ENCODE data around the gene UMODL1. TPM values are rescaled to one million over a fixed set of nuclear protein-coding genes. Genes with fewer than 3 reads are reported as not detected.

Gene UMODL1
- total RNA-seq, 4 donors from 2014 or later, result not detected

DNA sequence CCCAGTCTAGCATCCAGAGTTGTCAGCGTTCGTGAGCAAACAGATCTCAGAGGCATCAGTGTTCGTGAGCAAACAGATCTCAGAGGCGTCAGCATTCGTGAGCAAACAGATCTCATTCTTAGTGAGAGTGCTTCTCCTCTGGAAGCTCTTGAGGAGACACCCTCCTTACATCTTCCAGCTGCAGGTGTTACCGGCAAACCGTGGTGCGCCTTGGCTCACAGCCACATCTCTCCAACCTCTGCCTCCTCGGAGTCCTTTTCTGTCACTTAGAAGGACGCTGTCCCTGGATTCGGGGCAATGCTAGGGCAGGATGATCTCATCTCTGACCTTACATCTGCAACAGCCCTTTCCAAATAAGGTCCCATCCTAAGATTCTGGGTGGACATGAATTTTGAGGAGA is 14.6 kb upstream of the UMODL1 start:
- no peak for DNase-seq (ENCODE audit: low spot score in 2 of 2)
- Histone ChIP-seq H3K36me3 (no peaks in the 10 kb centered on the region), H3K4me3 (no peak overlapping the region), H3K9me3 (no peaks in the 10 kb centered on the region), H3K27me3 (peaks cover 0 to 10% of the 10 kb centered on the region in 2 donors), H3K27ac (no peak overlapping the region), H3K4me1 (peaks cover 0 to 19% (median 4%) of the 10 kb centered on the region in 4 donors)
- WGBS, 2 donors, result 69 to 74% methylated on average over 11 of the region's 11 CpGs
- no peak for TF ChIP-seq POLR2A (IDR thresholded peaks at IDR 0.05)
- no peak for TF ChIP-seq EP300 (IDR thresholded peaks at IDR 0.05)

DNA sequence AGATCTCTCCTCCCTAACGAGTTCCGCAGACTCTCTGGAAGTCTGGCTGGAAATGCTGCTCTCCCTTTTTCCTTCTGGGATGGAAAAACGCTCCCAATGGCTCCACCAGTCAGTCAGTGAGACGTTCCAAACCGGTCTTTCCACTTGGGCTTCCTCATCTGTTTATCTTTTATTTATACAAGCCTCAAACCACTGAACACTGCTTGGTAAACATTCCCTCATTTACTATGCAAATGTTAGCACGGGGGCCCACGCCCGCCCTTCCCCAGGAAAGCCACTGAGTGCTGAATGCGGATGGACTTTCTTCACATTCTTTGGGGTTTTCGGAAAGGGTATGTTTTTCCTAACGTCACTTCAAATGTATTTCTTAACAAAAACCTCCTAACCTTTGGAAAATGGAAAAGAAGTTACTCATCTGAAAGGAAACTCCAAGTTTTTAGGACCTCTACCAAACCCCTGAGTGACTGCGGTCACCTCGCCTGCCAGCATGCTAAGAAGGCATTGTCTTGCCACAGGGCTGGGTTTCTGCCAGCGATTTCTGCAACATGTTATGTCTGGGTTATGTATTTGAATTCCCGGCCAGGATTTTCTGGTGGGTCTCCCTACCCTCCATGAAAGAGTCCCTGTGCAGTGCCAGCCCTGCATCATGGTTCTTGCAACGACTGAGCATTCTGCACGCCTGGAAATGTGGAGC is 14.0 kb upstream of the UMODL1 start:
- Histone ChIP-seq H3K9me3 (no peaks in the 10 kb centered on the region), H3K27ac (no peak overlapping the region), H3K4me3 (no peak overlapping the region), H3K36me3 (no peaks in the 10 kb centered on the region), H3K27me3 (peaks cover 0 to 10% of the 10 kb centered on the region in 2 donors), H3K4me1 (peaks cover 0 to 19% (median 7%) of the 10 kb centered on the region in 4 donors)
- no peak for DNase-seq (ENCODE audit: low spot score in 2 of 2)
- TF ChIP-seq POLR2A (IDR thresholded peaks at IDR 0.05) (no peak), EP300 (IDR thresholded peaks at IDR 0.05) (peak in 1 of 2 donors; percentile 23), CTCF (IDR thresholded peaks at IDR 0.05) (no peak)
- 25 to 42% methylated on average over 17 of the region's 17 CpGs for WGBS, 2 donors

GRCh38 chr21:42057851-42058437 is 13.2 kb upstream of the UMODL1 start:
- no peak for TF ChIP-seq EP300 (IDR thresholded peaks at IDR 0.05)
- no peak for TF ChIP-seq POLR2A (IDR thresholded peaks at IDR 0.05)
- no peak for TF ChIP-seq CTCF (IDR thresholded peaks at IDR 0.05)
- H3K27ac ChIP-seq, result no peak overlapping the region
- H3K4me3 ChIP-seq, result no peak overlapping the region
- H3K9me3 ChIP-seq, result no peaks in the 10 kb centered on the region
- 59 to 64% methylated on average over 11 of the region's 11 CpGs for WGBS, 2 donors
- H3K36me3 ChIP-seq, result no peaks in the 10 kb centered on the region
- DNase-seq (ENCODE audit: low spot score in 2 of 2), result no peak
- peaks cover 0 to 15% of the 10 kb centered on the region in 2 donors for H3K27me3 ChIP-seq
- peaks cover 0 to 25% (median 9%) of the 10 kb centered on the region in 4 donors for H3K4me1 ChIP-seq

DNA sequence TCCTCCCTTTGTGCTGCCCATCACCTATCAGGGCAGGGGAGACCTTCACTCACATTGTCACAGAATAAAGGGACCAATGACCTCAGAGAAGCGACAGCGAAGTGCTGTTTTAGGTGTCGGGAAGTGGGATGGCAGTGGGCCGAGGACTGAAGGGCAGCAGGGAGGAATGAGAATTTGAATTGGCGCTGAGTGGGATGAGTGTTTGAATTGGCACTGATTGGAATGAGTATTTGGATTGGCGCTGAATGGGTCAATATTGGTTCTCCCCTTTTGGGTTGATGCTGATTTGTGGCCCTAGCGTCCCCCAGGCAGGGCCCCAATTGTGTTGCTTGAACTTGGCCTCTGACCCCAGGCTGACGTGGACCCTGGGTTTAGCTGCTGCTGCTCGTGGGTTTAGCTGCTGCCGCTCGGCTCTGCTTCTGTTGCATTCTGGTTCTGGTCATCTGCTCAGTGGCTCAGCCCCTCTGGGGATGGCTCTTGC is 12.4 kb upstream of the UMODL1 start:
- Histone ChIP-seq H3K9me3 (no peaks in the 10 kb centered on the region), H3K36me3 (no peaks in the 10 kb centered on the region), H3K27me3 (peaks cover 0 to 22% of the 10 kb centered on the region in 2 donors), H3K4me3 (no peak overlapping the region), H3K4me1 (peaks cover 0 to 30% (median 14%) of the 10 kb centered on the region in 4 donors), H3K27ac (no peak overlapping the region)
- WGBS, 2 donors, result 85 to 92% methylated on average over 8 to 11 of the region's 11 CpGs
- no peak for DNase-seq (ENCODE audit: low spot score in 2 of 2)
- TF ChIP-seq EP300 (IDR thresholded peaks at IDR 0.05) (no peak), CTCF (IDR thresholded peaks at IDR 0.05) (no peak), POLR2A (IDR thresholded peaks at IDR 0.05) (no peak)

DNA sequence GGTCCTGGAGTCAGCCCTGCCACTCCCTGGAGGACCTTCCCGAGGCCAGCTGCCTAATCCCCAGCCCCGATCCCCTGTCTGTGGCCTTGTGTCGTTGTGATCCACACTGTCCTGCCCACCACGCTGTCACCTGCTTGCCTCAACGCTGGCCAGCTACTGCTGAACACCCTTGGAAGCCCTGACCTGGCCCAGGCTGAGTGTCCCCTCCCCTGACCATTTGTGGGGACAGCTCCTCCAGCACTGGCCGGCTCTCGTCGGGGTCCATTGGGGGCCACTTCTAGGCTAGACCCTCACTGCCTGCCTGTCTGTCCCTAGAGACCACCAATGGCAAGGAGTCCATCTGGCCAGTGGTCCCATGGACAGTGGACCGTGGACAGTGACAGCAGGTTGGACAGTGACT is 12.0 kb upstream of the UMODL1 start:
- Histone ChIP-seq H3K4me3 (no peak overlapping the region), H3K4me1 (peaks cover 0 to 30% (median 14%) of the 10 kb centered on the region in 4 donors), H3K9me3 (no peaks in the 10 kb centered on the region), H3K36me3 (no peaks in the 10 kb centered on the region), H3K27ac (no peak overlapping the region), H3K27me3 (peaks cover 0 to 26% of the 10 kb centered on the region in 2 donors)
- no peak for DNase-seq (ENCODE audit: low spot score in 2 of 2)
- 91 to 100% methylated on average over 1 to 8 of the region's 9 CpGs for WGBS, 2 donors
- TF ChIP-seq EP300 (IDR thresholded peaks at IDR 0.05) (no peak), POLR2A (IDR thresholded peaks at IDR 0.05) (no peak), CTCF (IDR thresholded peaks at IDR 0.05) (no peak)

All from tibial nerve (tissue), 4 donors.